Activated B cell treated with CpG ODN at 0.5 μM for 24 hours (primary cell): ENCODE measurements around the gene FBN2. TPM values are rescaled to one million over a fixed set of nuclear protein-coding genes. Genes with fewer than 3 reads are reported as not detected.

ENCODE experiments used
- ATAC-seq: fragments of 200-7000 bp; cut with Tn5 transposase; one replicate; pipeline ENCODE4 v1.10.0; 2021; ENCODE audit warnings: low read depth, mild to moderate bottlenecking, moderate library complexity
- CTCF ChIA-PET: fragments of 350-600 bp; sonication (Branson Sonifier 250); formaldehyde crosslinking; loops from one replicate; lab custom pipeline; 2021; ENCODE audit warnings: antibody characterized with exemption; lab: Charles Lee
- POLR2A ChIA-PET: fragments of 350-600 bp; sonication (Branson Sonifier 250); formaldehyde crosslinking; loops from one replicate; lab custom pipeline; 2021; ENCODE audit warnings: antibody characterized with exemption; lab: Charles Lee
- DNase-seq: peaks from one replicate; pipeline ENCODE4 v3.0.0; 2022
- H3K27ac Mint-ChIP-seq: one replicate; pipeline ENCODE4 v1.8.0; 2020; ENCODE audit warnings: mixed read lengths
- H3K27me3 Mint-ChIP-seq: one replicate; pipeline ENCODE4 v1.8.0; 2021; ENCODE audit warnings: mixed read lengths
- H3K36me3 Mint-ChIP-seq: one replicate; pipeline ENCODE4 v1.8.0; 2021; ENCODE audit warnings: low read depth, mixed read lengths
- H3K4me1 Mint-ChIP-seq: one replicate; pipeline ENCODE4 v1.8.0; 2021; ENCODE audit warnings: mixed read lengths
- H3K4me3 Mint-ChIP-seq: one replicate; pipeline ENCODE4 v1.8.0; 2020; ENCODE audit warnings: mild to moderate bottlenecking, mixed read lengths
- H3K9me3 Mint-ChIP-seq: one replicate; pipeline ENCODE4 v1.8.0; 2020; ENCODE audit warnings: mixed read lengths
- intact Hi-C: fragments of 100-400 bp; cut with micrococcal nuclease; formaldehyde crosslinking; loops from one replicate; pipeline ENCODE4 v1.15.1; 2024
- total RNA-seq: library from RNA; stranded (reverse); gene quantifications from 2 replicates; pipeline ENCODE4 v1.2.3, GENCODE V29; 2022
- TF ChIP-seq, protein P1 (sequence below): fragments of 200-600 bp; IDR thresholded peaks from one replicate; pipeline ENCODE4 v1.8.0; 2022; ENCODE audit warnings: antibody characterized with exemption, mild to moderate bottlenecking

FBN2 gene
- total RNA-seq, 1 donor from 2014 or later, result not detected

GRCh38 chr5:128212191-128212806 lies 325.7 kb downstream of the FBN2 start:
- TF ChIP-seq, protein P1, sequence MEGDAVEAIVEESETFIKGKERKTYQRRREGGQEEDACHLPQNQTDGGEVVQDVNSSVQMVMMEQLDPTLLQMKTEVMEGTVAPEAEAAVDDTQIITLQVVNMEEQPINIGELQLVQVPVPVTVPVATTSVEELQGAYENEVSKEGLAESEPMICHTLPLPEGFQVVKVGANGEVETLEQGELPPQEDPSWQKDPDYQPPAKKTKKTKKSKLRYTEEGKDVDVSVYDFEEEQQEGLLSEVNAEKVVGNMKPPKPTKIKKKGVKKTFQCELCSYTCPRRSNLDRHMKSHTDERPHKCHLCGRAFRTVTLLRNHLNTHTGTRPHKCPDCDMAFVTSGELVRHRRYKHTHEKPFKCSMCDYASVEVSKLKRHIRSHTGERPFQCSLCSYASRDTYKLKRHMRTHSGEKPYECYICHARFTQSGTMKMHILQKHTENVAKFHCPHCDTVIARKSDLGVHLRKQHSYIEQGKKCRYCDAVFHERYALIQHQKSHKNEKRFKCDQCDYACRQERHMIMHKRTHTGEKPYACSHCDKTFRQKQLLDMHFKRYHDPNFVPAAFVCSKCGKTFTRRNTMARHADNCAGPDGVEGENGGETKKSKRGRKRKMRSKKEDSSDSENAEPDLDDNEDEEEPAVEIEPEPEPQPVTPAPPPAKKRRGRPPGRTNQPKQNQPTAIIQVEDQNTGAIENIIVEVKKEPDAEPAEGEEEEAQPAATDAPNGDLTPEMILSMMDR, result no peak
- Mint-ChIP-seq H3K36me3 (no peaks in the 10 kb centered on the region), H3K27ac (no peak overlapping the region), H3K4me3 (no peak overlapping the region), H3K27me3 (peaks cover 6% of the 10 kb centered on the region), H3K9me3 (no peaks in the 10 kb centered on the region), H3K4me1 (no peaks in the 10 kb centered on the region)
- ATAC-seq (no peak), DNase-seq (no peak)
- ChIA-PET CTCF (no interaction called here), POLR2A (no interaction called here)
- intact Hi-C loops, result loop anchor here (2.0 kb wide), 2 partner anchors 463 to 1641 kb away; no protein-coding TSS in a partner anchor

- Mint-ChIP-seq H3K4me1 (no peaks in the 10 kb centered on the region), H3K36me3 (no peaks in the 10 kb centered on the region), H3K4me3 (no peak overlapping the region), H3K27ac (no peak overlapping the region), H3K9me3 (no peaks in the 10 kb centered on the region), H3K27me3 (peaks cover 6% of the 10 kb centered on the region)
- POLR2A ChIA-PET, result no interaction called here
- ATAC-seq (no peak), DNase-seq (no peak)
- intact Hi-C loops, result no loop called here
- TF ChIP-seq, protein P1, result no peak
- CTCF ChIA-PET, result no interaction called here
These were observed 329.6 kb downstream of the FBN2 start for GRCh38 chr5:128208436-128208835.
